Nucleus accumbens (tissue), 56 donors: ENCODE results near the gene SVBP.

ENCODE experiments used
- DNase-seq, 56 donors: peaks; one replicate each; lab custom pipeline; 2025; lab: John Stamatoyannopoulos, UW

The SVBP gene

GRCh38 chr1:42844592-42845140, 27.5 kb upstream of the SVBP start:
- DNase-seq: peak in 1 of 56 donors; percentile 25

GRCh38 chr1:42841440-42842147, 24.4 kb upstream of the SVBP start:
- no peak for DNase-seq

GRCh38 chr1:42841010-42841409, 23.8 kb upstream of the SVBP start:
- DNase-seq: no peak

- peak in 4 of 56 donors; percentile 9 to 33 (median 23) for DNase-seq
Measured at GRCh38 chr1:42838482-42839190, 21.4 kb upstream of the SVBP start.

- no peak for DNase-seq
Measured at GRCh38 chr1:42837709-42838108, 20.5 kb upstream of the SVBP start.

GRCh38 chr1:42835422-42835821, 18.2 kb upstream of the SVBP start:
- no peak for DNase-seq

GRCh38 chr1:42834803-42835202, 17.6 kb upstream of the SVBP start:
- DNase-seq: no peak

- no peak for DNase-seq
Measured at GRCh38 chr1:42833981-42834380, 16.8 kb upstream of the SVBP start.

GRCh38 chr1:42832641-42833240, 15.5 kb upstream of the SVBP start:
- no peak for DNase-seq

GRCh38 chr1:42831273-42831672, 14.1 kb upstream of the SVBP start:
- no peak for DNase-seq

GRCh38 chr1:42830631-42831030, 13.4 kb upstream of the SVBP start:
- no peak for DNase-seq

GRCh38 chr1:42825036-42825851, 8.0 kb upstream of the SVBP start:
- DNase-seq: no peak

GRCh38 chr1:42824481-42825035, 7.4 kb upstream of the SVBP start:
- no peak for DNase-seq

GRCh38 chr1:42822800-42823392, 5.7 kb upstream of the SVBP start:
- DNase-seq: no peak

- DNase-seq: no peak
Measured at GRCh38 chr1:42821690-42822089, 4.5 kb upstream of the SVBP start.

- no peak for DNase-seq
Measured at GRCh38 chr1:42820813-42821212, 3.6 kb upstream of the SVBP start.

- DNase-seq: no peak
Measured at GRCh38 chr1:42817976-42818375, 779 bp upstream of the SVBP start.

GRCh38 chr1:42817440-42817767, 207 bp upstream of the SVBP start:
- no peak for DNase-seq

- DNase-seq: peak in 3 of 56 donors; percentile 3 to 15 (median 7)
Measured at GRCh38 chr1:42815941-42816584, 1.1 kb downstream of the SVBP start.
